SK-N-SH (cell line): ENCODE results near the gene SRPRA.

Experiments used
- EP300 ChIP-seq, 2 experiments: IDR thresholded peaks; 2 replicates each; pipeline versions ENCODE4 v1.4.0 to v1.6.1; 2012; ENCODE audit warnings: borderline replicate concordance in 1 of 2, low read depth in 1 of 2, low read length in 1 of 2
- EZH2phosphoT487 ChIP-seq: fragments of 200-600 bp; sonication (generic); IDR thresholded peaks from 2 replicates; pipeline ENCODE4 v1.6.1; 2017; ENCODE audit warnings: low read depth, mixed run types, mild to moderate bottlenecking, antibody characterized with exemption, moderate library complexity, borderline replicate concordance
- IRF3 ChIP-seq: fragments of 150-350 bp; IDR thresholded peaks from 2 replicates; pipeline ENCODE4 v1.6.1; 2016; ENCODE audit warnings: mild to moderate bottlenecking, low read depth, low read length
- POLR2AphosphoS5 ChIP-seq: IDR thresholded peaks from 2 replicates; pipeline ENCODE4 v1.6.1; 2012; ENCODE audit warnings: low read depth, low read length
- RAD21 ChIP-seq: IDR thresholded peaks from 2 replicates; pipeline ENCODE4 v1.6.1; 2012; ENCODE audit warnings: mild to moderate bottlenecking, low read length
- REST ChIP-seq: IDR thresholded peaks from 2 replicates; pipeline ENCODE4 v1.6.1; 2012; ENCODE audit warnings: mild to moderate bottlenecking, low read depth, low read length, moderate library complexity
- RFX5 ChIP-seq: IDR thresholded peaks from 2 replicates; pipeline ENCODE4 v1.6.1; 2012; ENCODE audit warnings: mild to moderate bottlenecking, improper control_type of control experiment, low read length
- TAF1 ChIP-seq: IDR thresholded peaks from 2 replicates; pipeline ENCODE4 v1.6.1; 2012; ENCODE audit warnings: low read depth, mild to moderate bottlenecking, low read length, moderate library complexity, borderline replicate concordance
- TCF12 ChIP-seq: IDR thresholded peaks from 2 replicates; pipeline ENCODE4 v1.4.0; 2012
- TEAD4 ChIP-seq: IDR thresholded peaks from 2 replicates; pipeline ENCODE4 v1.4.0; 2012; ENCODE audit warnings: mild to moderate bottlenecking, borderline replicate concordance; ENCODE audit not compliant: insufficient read depth
- ZBTB33 ChIP-seq: IDR thresholded peaks from 2 replicates; pipeline ENCODE4 v1.4.0; 2012; ENCODE audit warnings: low read depth, borderline replicate concordance
- TF ChIP-seq, protein P1 (sequence below): fragments of 200-600 bp; sonication (generic); IDR thresholded peaks from 2 replicates; pipeline ENCODE4 v1.6.1; 2017; ENCODE audit warnings: antibody characterized with exemption, mild to moderate bottlenecking, moderate library complexity
- TF ChIP-seq, protein P2 (sequence below): IDR thresholded peaks from 2 replicates; pipeline ENCODE4 v1.4.0; 2012; ENCODE audit warnings: low read depth
- TF ChIP-seq, protein P3 (sequence below): fragments of 150-350 bp; IDR thresholded peaks from 2 replicates; pipeline ENCODE4 v1.6.1; 2017; ENCODE audit warnings: antibody characterized with exemption, low read length, low read depth, borderline replicate concordance

GRCh38 chr11:126310200-126310991 is 41.7 kb upstream of the SRPRA start:
- TF ChIP-seq TEAD4, result no peak
- no peak for TF ChIP-seq TCF12
- TF ChIP-seq, protein P1, sequence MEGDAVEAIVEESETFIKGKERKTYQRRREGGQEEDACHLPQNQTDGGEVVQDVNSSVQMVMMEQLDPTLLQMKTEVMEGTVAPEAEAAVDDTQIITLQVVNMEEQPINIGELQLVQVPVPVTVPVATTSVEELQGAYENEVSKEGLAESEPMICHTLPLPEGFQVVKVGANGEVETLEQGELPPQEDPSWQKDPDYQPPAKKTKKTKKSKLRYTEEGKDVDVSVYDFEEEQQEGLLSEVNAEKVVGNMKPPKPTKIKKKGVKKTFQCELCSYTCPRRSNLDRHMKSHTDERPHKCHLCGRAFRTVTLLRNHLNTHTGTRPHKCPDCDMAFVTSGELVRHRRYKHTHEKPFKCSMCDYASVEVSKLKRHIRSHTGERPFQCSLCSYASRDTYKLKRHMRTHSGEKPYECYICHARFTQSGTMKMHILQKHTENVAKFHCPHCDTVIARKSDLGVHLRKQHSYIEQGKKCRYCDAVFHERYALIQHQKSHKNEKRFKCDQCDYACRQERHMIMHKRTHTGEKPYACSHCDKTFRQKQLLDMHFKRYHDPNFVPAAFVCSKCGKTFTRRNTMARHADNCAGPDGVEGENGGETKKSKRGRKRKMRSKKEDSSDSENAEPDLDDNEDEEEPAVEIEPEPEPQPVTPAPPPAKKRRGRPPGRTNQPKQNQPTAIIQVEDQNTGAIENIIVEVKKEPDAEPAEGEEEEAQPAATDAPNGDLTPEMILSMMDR, result peak; percentile 93
- no peak for TF ChIP-seq EP300 (IDR thresholded peaks at IDR 0.05; ENCODE audit: borderline replicate concordance in 1 of 2, low read depth in 1 of 2, low read length in 1 of 2)
- TF ChIP-seq POLR2AphosphoS5, result no peak
- TF ChIP-seq, protein P2, sequence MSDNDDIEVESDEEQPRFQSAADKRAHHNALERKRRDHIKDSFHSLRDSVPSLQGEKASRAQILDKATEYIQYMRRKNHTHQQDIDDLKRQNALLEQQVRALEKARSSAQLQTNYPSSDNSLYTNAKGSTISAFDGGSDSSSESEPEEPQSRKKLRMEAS, result no peak
- no peak for TF ChIP-seq EZH2phosphoT487
- no peak for TF ChIP-seq REST
- TF ChIP-seq RAD21, result peak; percentile 98
- TF ChIP-seq, protein P3, sequence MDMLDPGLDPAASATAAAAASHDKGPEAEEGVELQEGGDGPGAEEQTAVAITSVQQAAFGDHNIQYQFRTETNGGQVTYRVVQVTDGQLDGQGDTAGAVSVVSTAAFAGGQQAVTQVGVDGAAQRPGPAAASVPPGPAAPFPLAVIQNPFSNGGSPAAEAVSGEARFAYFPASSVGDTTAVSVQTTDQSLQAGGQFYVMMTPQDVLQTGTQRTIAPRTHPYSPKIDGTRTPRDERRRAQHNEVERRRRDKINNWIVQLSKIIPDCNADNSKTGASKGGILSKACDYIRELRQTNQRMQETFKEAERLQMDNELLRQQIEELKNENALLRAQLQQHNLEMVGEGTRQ, result no peak
- TF ChIP-seq RFX5, result no peak
- no peak for TF ChIP-seq ZBTB33
- TF ChIP-seq IRF3, result no peak
- TF ChIP-seq TAF1, result no peak
